ENCODE measurements around the gene MIGA1. TPM values are rescaled to one million over a fixed set of nuclear protein-coding genes. Genes with fewer than 3 reads are reported as not detected.
"Not testable (repeated sequence)": the region's sequence is repeated elsewhere in the genome, so short reads cannot be mapped to it uniquely, and the experiment has no call there.

The MIGA1 gene, protein sequence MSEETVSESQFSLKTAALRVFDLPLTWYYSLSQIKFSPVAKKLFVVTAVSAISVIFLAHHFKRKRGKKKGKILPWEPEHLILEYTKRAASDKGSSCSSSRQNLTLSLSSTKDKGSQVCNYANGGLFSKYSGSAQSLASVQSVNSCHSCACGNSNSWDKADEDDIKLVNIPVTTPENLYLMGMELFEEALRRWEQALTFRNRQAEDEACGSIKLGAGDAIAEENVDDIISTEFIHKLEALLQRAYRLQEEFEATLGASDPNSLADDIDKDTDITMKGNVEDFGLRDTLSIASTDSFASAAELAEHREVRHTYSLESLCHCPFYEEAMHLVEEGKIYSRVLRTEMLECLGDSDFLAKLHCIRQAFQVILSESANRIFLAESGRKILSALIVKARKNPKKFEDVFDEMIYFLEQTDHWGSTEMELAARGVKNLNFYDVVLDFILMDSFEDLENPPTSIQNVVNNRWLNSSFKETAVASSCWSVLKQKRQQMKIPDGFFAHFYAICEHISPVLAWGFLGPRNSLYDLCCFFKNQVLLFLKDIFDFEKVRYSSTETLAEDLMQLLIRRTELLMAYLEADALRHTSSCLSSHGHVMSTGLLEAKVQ
- 9.7 TPM for total RNA-seq
- long read RNA-seq, full-length matches to known transcripts = 6 of 8 reads
- long read RNA-seq, partial matches to known transcripts = 0 of 8 reads
- long read RNA-seq, other reads (novel, unspliced or antisense) = 2 of 8 reads

- peak; percentile 84 for DNase-seq
- intact Hi-C loops (cut with micrococcal nuclease) = no loop called here
- peak; percentile 99 for ATAC-seq
These were observed at the start of gene MIGA1 for GRCh38 chr1:77779529-77780281. TSS of gene MIGA1 (plus strand) at chr1:77779649. CDS start at chr1:77783253, 3,604 bp downstream.

GRCh38 chr1:77732090-77732489, 47.4 kb upstream of the MIGA1 start:
- DNase-seq (no peak), ATAC-seq (no peak)
- intact Hi-C loops (cut with micrococcal nuclease) = no loop called here

DNA sequence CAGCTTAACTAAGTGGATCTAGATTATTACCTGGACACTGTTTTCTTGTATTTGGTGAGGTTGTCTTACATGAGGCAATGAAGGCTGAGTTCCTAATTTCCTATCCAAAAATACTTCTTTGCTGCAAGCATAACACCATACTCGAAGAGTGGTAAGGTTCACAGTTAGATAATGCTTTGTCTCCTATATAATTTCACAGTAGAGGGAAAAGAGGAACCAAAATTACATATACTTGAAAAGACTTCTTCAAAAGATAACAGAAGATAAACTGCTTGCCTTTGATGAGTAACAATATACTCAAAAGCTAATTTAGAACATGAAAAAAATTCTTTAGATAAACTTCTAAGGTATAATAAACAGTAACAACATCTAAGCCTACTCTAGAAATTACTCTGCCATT, 40.2 kb upstream of the MIGA1 start:
- no peak for DNase-seq
- ATAC-seq = no peak
- intact Hi-C loops (cut with micrococcal nuclease) = no loop called here

DNA sequence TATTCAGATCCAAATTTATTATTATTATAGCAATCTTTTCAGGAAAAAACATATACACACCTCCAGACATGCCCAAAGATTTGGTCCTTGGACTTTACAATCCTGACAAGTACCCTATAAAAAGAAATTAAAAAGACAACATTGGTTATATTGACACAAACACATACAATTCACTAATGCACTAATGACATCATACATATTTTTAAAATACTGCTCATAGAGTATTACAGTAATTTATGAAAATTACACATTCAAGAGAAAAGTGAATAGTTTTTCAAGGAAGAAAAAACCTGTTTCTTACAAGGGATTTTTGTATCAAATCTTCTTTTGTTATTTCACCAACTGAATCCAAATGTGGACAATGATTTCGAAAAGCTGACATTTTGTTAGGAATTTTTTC, 38.1 kb upstream of the MIGA1 start:
- DNase-seq (no peak), ATAC-seq (no peak)
- intact Hi-C loops (cut with micrococcal nuclease) = no loop called here

GRCh38 chr1:77742011-77742555, 37.4 kb upstream of the MIGA1 start:
- peak; percentile 47 for ATAC-seq
- DNase-seq = no peak
- intact Hi-C loops (cut with micrococcal nuclease) = no loop called here

DNA sequence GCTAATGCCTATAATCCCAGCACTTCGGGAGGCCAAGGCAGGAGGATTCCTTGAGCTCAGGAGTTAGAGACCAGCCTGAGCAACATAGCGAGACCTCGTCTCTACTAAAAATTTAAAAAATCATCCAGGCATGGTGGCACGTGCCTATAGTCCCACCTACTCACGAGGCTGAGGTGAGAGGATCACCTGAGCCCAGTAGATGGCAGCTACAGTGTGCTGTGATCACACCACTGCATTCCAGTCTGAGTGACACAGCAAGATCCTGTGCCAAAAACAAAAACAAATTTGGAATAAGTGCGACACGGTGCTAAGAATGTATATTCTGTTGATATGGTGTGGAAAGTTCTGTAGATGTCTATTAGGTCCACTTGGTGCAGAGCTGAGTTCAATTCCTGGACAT, 34.9 kb upstream of the MIGA1 start:
- intact Hi-C loops (cut with micrococcal nuclease) = no loop called here
- ATAC-seq = peak; percentile 65
- DNase-seq = no peak

- intact Hi-C loops (cut with micrococcal nuclease); DNase-seq; ATAC-seq: not testable (repeated sequence)
These were observed 30.0 kb upstream of the MIGA1 start for GRCh38 chr1:77749489-77749888.

DNA sequence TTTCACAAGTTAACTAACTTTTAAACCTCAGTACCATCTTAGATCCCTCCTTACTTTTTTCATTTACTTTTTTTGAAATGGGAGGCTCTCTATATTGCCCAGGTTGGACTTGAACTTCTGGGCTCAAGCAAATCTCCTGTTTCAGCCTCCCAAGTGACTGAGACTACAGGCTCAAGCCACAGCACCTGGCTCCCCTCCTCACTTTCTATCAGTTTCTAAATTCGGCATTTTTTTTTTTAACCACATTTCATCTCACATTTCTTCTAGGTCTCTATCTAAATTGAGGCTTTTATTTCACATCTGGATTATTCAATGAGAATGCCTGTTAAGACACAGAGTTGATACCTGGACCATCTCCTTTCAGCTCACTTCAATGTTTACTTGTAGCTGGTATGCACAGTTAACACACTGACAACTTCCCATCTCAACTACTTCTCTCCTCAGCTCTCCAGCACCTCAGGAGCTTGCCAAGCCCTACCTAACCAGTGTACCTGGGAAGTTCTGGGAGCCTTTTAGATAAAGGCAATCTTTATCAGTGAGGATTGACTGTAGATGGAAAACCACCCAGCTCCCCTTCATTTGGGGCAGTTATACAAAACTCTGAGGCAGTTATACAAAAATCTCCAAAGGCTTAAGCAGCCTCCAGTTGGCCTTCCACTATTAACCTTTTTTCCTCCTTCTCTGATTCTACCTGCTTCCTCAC, 23.2 kb upstream of the MIGA1 start:
- intact Hi-C loops (cut with micrococcal nuclease) = no loop called here
- DNase-seq = no peak
- ATAC-seq = no peak

DNA sequence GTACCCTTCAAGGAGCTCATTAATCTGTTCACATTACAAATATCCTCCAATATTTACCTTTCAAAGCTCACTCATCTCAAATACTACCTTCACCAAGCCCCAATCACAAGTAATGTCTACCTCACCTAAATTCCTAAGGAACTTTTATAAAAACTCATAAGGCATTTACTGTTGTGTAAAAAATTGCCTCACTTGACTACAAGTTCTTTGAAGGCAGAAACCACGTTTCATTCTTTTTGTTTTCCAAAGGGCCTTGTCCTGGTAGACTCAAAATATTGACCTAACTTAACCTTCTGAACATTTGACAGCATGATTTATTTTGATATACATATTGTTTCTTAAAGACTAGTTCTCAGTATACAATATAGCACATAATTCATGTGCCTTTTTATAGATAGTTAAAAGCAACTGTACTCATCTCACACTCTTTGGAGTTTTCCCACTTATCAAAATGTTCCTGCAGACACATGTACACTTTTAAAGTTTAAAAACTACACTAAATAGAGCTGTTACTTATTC, 22.3 kb upstream of the MIGA1 start:
- DNase-seq = no peak
- intact Hi-C loops (cut with micrococcal nuclease) = no loop called here
- ATAC-seq = no peak

- intact Hi-C loops (cut with micrococcal nuclease) = no loop called here
- DNase-seq (no peak), ATAC-seq (no peak)
These were observed 21.8 kb upstream of the MIGA1 start for GRCh38 chr1:77757603-77758002.

- peak; percentile 95 for DNase-seq
- peak; percentile 99 for ATAC-seq
- intact Hi-C loops (cut with micrococcal nuclease) = no loop called here
These were observed 20.1 kb upstream of the MIGA1 start, which contains the start of gene USP33 for GRCh38 chr1:77759071-77760028. TSS of gene USP33 (minus strand) at chr1:77759852. CDS start at chr1:77741697, 18,155 bp downstream.

GRCh38 chr1:77762072-77762476, 17.4 kb upstream of the MIGA1 start:
- intact Hi-C loops (cut with micrococcal nuclease) = no loop called here
- DNase-seq (no peak), ATAC-seq (no peak)

- no peak for ATAC-seq
- intact Hi-C loops (cut with micrococcal nuclease) = no loop called here
These were observed 11.4 kb upstream of the MIGA1 start for GRCh38 chr1:77768006-77768405.

DNA sequence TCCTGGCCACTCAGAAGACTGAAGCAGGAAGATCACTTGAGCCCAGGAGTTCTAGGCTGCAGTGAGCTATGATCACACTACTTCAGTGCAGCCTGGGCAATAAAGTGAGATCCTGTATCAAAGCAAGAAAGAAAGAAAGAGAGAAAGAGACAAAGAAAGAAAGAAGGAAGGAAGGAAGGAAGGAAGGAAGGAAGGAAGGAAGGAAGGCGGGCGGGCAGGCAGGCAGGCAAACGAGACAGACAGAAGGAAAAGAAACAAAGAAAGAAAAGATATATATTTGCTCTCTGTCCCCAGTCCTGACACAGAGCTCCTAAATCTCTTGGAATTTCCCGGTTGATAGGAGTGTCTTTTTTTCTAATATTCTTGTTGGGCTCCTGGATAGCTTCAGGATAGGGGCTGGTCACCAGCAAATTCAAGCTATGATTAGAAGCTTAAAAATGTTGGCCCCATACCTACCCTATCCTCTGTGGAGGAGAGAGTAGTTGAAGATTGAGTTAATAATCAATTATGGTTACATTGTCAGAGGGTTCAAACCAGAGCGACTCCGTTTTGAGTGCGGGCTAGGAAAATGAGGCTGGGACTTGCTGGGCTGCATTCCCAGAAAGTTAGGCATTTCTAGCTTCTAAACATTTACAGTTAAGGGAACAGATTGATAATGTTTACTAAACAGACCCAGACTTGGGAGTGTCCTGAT, 3.3 kb upstream of the MIGA1 start:
- no peak for DNase-seq
- no peak for ATAC-seq
- intact Hi-C loops (cut with micrococcal nuclease) = no loop called here

More at GRCh38 chr1:77768006-77768405, 11.4 kb upstream of the MIGA1 start:
- no peak for DNase-seq

- no peak for ATAC-seq
- no peak for DNase-seq
- intact Hi-C loops (cut with micrococcal nuclease) = no loop called here
These were observed 2.2 kb downstream of the MIGA1 start for GRCh38 chr1:77781683-77782082.

DNA sequence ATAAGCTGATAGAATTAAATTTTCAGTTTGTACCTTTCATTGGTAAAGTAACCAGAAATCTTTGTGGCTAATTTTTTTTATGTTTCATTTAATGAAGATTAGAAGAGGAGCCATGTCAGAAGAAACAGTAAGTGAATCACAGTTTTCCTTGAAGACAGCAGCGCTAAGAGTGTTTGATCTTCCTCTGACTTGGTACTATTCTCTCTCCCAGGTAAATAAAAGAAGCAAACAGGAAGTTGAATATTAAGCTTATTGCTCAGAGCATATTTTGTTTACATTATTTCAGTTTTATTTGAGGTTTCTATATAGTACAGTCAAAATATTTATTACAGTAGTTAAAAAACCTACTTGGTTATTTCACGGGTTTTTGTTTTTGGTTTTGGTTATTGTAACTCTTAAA, 3.7 kb downstream of the MIGA1 start:
- no peak for ATAC-seq
- DNase-seq = no peak
- intact Hi-C loops (cut with micrococcal nuclease) = no loop called here
